Medulla oblongata (tissue), 1 donor: ENCODE measurements around the gene RPN2.
"Not testable (repeated sequence)": the region's sequence is repeated elsewhere in the genome, so short reads cannot be mapped to it uniquely, and the experiment has no call there.

Source experiments
- DNase-seq: peaks from one replicate; pipeline ENCODE4 v3.0.0-alpha.2; 2015; ENCODE audit errors: extremely low spot score

The RPN2 gene

GRCh38 chr20:37178839-37179682 is at the start of gene RPN2, which contains the start of gene MROH8:
RPN2 (plus strand) TSS chr20:37179330; CDS start chr20:37179357, 27 bp downstream.
MROH8 (minus strand) TSS chr20:37179548.
- peak; percentile 97 for DNase-seq

- no peak for DNase-seq
These were observed 47.6 kb upstream of the RPN2 start for GRCh38 chr20:37131486-37131885.

GRCh38 chr20:37133952-37134351 is 45.2 kb upstream of the RPN2 start:
- no peak for DNase-seq

- DNase-seq = no peak
These were observed 41.6 kb upstream of the RPN2 start for GRCh38 chr20:37137547-37137946.

- no peak for DNase-seq
These were observed 36.4 kb upstream of the RPN2 start for GRCh38 chr20:37142708-37143107.

- no peak for DNase-seq
These were observed 34.2 kb upstream of the RPN2 start for GRCh38 chr20:37144856-37145404.

GRCh38 chr20:37147250-37147649 is 31.9 kb upstream of the RPN2 start:
- DNase-seq = no peak

- not testable (repeated sequence) for DNase-seq
These were observed 28.3 kb upstream of the RPN2 start for GRCh38 chr20:37150864-37151263.

GRCh38 chr20:37151529-37151928 is 27.6 kb upstream of the RPN2 start:
- DNase-seq = no peak

GRCh38 chr20:37152284-37152683 is 26.8 kb upstream of the RPN2 start:
- DNase-seq = no peak

- no peak for DNase-seq
These were observed 24.3 kb upstream of the RPN2 start for GRCh38 chr20:37154684-37155298.

- no peak for DNase-seq
These were observed 23.1 kb upstream of the RPN2 start for GRCh38 chr20:37155987-37156386.

- no peak for DNase-seq
These were observed 20.9 kb upstream of the RPN2 start for GRCh38 chr20:37158248-37158647.

GRCh38 chr20:37160683-37161082 is 18.4 kb upstream of the RPN2 start:
- no peak for DNase-seq

GRCh38 chr20:37161830-37162549 is 17.1 kb upstream of the RPN2 start:
- DNase-seq = no peak

GRCh38 chr20:37162646-37163045 is 16.5 kb upstream of the RPN2 start:
- no peak for DNase-seq

GRCh38 chr20:37163832-37164554 is 15.1 kb upstream of the RPN2 start:
- no peak for DNase-seq

- no peak for DNase-seq
These were observed 14.1 kb upstream of the RPN2 start for GRCh38 chr20:37165031-37165430.

- DNase-seq = no peak
These were observed 12.3 kb upstream of the RPN2 start for GRCh38 chr20:37166867-37167266.

- no peak for DNase-seq
These were observed 6.3 kb upstream of the RPN2 start for GRCh38 chr20:37172836-37173235.

GRCh38 chr20:37179683-37180524 is 774 bp downstream of the RPN2 start:
- peak; percentile 38 for DNase-seq
